Esophagus muscularis mucosa (tissue), 3 donors: ENCODE measurements around the gene AGAP1.

ENCODE experiments used
- CTCF ChIP-seq, 3 experiments: fragments of 200-600 bp in 2 of 3; fragments of 450-650 bp in 1 of 3; sonication (generic) in 2 of 3; IDR thresholded peaks; one replicate each; pipeline ENCODE4 v1.5.1; 2017 to 2019; ENCODE audit warnings: antibody characterized with exemption in 3 of 3, mild to moderate bottlenecking in 2 of 3, moderate library complexity in 1 of 3
- EP300 ChIP-seq: sonication (generic); formaldehyde crosslinking; IDR thresholded peaks from one replicate; pipeline ENCODE4 v1.6.1; 2017; ENCODE audit warnings: antibody characterized with exemption

DNA sequence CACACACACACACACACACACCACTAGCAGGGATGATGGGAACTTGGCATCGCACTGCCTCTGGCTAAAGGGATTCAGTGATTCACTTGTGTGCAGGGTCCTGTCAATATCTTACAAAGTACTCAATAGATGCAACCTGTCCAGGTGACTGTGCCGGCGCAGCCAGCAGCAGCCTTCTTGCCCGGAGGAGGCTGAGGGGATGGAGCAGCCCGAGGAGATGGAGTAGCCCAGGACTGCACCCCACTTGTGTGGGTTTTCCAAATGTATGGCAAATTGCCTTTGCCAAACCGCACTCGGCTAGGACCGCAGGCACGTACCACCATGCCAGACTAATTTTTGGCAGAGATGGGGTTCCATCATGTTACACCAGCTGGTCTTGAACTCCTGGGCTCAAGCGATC lies 643.2 kb downstream of the AGAP1 start:
- TF ChIP-seq CTCF (IDR thresholded peaks at IDR 0.05) (no peak), EP300 (no peak)
